Gastrocnemius medialis (tissue), 4 donors: ENCODE results near the gene WDR12. TPM values are rescaled to one million over a fixed set of nuclear protein-coding genes. Genes with fewer than 3 reads are reported as not detected.
"Not testable (repeated sequence)": the region's sequence is repeated elsewhere in the genome, so short reads cannot be mapped to it uniquely, and the experiment has no call there.

Source experiments
- ATAC-seq, 2 donors: fragments of 150-250 bp; one replicate each; pipeline ENCODE4 v1.9.1; 2016
- DNase-seq, 2 donors: peaks; one replicate each; pipeline ENCODE4 v3.0.0-alpha.2; 2019
- H3K27ac ChIP-seq, 4 donors: fragments of 200-600 bp; sonication (generic); 1 replicate in 1 of 4; 2 replicates in 3 of 4; pipeline ENCODE4 v1.5.1; 2016 to 2018; ENCODE audit warnings: mild to moderate bottlenecking in 2 of 4, moderate library complexity in 1 of 4
- H3K27me3 ChIP-seq, 3 donors: fragments of 200-600 bp; sonication (generic) in 2 of 3; 1 replicate in 1 of 3; 2 replicates in 2 of 3; pipeline versions ENCODE4 v1.5.1 to v1.6.0; 2016 to 2019; ENCODE audit warnings: mild to moderate bottlenecking in 1 of 3, moderate library complexity in 1 of 3
- H3K36me3 ChIP-seq, 2 donors: fragments of 200-600 bp; sonication (generic) in 1 of 2; one replicate each; pipeline ENCODE4 v1.5.1; 2017 to 2018
- H3K4me1 ChIP-seq, 2 donors: fragments of 200-600 bp; sonication (generic) in 1 of 2; one replicate each; pipeline ENCODE4 v1.5.1; 2016 to 2017; ENCODE audit warnings: mild to moderate bottlenecking in 2 of 2
- H3K4me3 ChIP-seq, 4 donors: fragments of 200-600 bp; sonication (generic) in 3 of 4; 1 replicate in 1 of 4; 2 replicates in 3 of 4; pipeline ENCODE4 v1.5.1; 2016 to 2019; ENCODE audit warnings: mild to moderate bottlenecking in 2 of 4
- H3K9me3 ChIP-seq, 3 donors: fragments of 200-600 bp; sonication (generic) in 2 of 3; 1 replicate in 1 of 3; 2 replicates in 2 of 3; pipeline ENCODE4 v1.5.1; 2016 to 2019
- CTCF ChIP-seq, 5 experiments: fragments of 450-650 bp in 3 of 5; fragments of 200-600 bp in 2 of 5; sonication (generic) in 2 of 5; IDR thresholded peaks in 4 of 5; conservative IDR thresholded peaks in 1 of 5; 1 replicate in 4 of 5; 2 replicates in 1 of 5; pipeline ENCODE4 v1.5.1; 2016 to 2019; ENCODE audit warnings: antibody characterized with exemption in 5 of 5, mild to moderate bottlenecking in 3 of 5, moderate library complexity in 3 of 5
- POLR2A ChIP-seq, 2 donors: fragments of 450-650 bp; IDR thresholded peaks; one replicate each; pipeline ENCODE4 v1.6.1; 2017; ENCODE audit warnings: antibody characterized with exemption in 2 of 2, mild to moderate bottlenecking in 2 of 2, moderate library complexity in 2 of 2
- in situ Hi-C, 4 donors: fragments of 200-750 bp; cut with MboI; loops; one replicate each; pipeline versions ENCODE4 v1.15.0 to v1.8.0; 2017; ENCODE audit warnings: low sequenced_read_pairs in 4 of 4
- intact Hi-C: fragments of 100-400 bp; cut with DNase I; formaldehyde crosslinking; loops from one replicate; pipeline ENCODE4 v1.15.1; 2023; ENCODE audit warnings: low total_unique reads
- total RNA-seq, 4 donors: library from RNA; depleted of rRNA; stranded (reverse); fragments of >200 nt; gene quantifications; one replicate each; pipeline versions ENCODE4 v1.1.0 to v1.2.3, GENCODE V29; 2016

Gene WDR12
- total RNA-seq, 4 donors from 2014 or later, result 5.3 to 83.2 (median 18.7) TPM

GRCh38 chr2:202933958-202934357, 22.5 kb upstream of the WDR12 start:
- intact Hi-C loops (no loop called here), in situ Hi-C loops (no loop called here)
- Histone ChIP-seq H3K9me3 (no peaks in the 10 kb centered on the region), H3K4me3 (no peak overlapping the region), H3K27me3 (no peaks in the 10 kb centered on the region), H3K4me1 (no peaks in the 10 kb centered on the region), H3K36me3 (no peaks in the 10 kb centered on the region), H3K27ac (no peak overlapping the region)
- no peak for ATAC-seq
- no peak for DNase-seq
- TF ChIP-seq POLR2A (IDR thresholded peaks at IDR 0.05) (no peak), CTCF (IDR thresholded peaks at IDR 0.05 in 4 of 5, conservative IDR thresholded peaks at IDR 0.05 in 1 of 5) (no peak)

DNA sequence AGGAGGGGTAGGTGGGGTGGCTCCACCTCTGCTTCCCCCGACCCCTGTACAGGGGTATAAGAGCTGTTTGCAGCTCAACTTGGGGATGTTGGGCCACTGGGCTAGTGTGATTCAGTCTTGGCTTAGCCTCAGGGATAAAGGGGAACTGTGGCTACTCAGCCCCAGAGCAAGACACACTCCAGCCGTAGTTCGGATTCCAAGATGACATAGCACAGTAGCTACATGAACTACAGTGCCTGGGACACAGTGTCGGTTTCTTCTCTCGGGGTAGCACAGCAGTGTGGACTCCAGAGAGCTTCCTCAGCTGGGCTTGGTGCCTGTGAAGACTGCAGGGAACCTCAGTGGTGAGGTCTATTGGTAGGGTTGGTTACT, 21.7 kb upstream of the WDR12 start:
- Histone ChIP-seq H3K36me3 (peaks cover 0 to under 1% of the 10 kb centered on the region in 2 donors), H3K27ac (no peak overlapping the region), H3K9me3 (no peaks in the 10 kb centered on the region), H3K27me3 (no peaks in the 10 kb centered on the region), H3K4me3 (no peak overlapping the region), H3K4me1 (no peaks in the 10 kb centered on the region)
- TF ChIP-seq CTCF (IDR thresholded peaks at IDR 0.05 in 4 of 5, conservative IDR thresholded peaks at IDR 0.05 in 1 of 5), result no peak
- TF ChIP-seq POLR2A (IDR thresholded peaks at IDR 0.05), result no peak
- intact Hi-C loops, result no loop called here
- DNase-seq (no peak), ATAC-seq (no peak)
- in situ Hi-C loops, result no loop called here

DNA sequence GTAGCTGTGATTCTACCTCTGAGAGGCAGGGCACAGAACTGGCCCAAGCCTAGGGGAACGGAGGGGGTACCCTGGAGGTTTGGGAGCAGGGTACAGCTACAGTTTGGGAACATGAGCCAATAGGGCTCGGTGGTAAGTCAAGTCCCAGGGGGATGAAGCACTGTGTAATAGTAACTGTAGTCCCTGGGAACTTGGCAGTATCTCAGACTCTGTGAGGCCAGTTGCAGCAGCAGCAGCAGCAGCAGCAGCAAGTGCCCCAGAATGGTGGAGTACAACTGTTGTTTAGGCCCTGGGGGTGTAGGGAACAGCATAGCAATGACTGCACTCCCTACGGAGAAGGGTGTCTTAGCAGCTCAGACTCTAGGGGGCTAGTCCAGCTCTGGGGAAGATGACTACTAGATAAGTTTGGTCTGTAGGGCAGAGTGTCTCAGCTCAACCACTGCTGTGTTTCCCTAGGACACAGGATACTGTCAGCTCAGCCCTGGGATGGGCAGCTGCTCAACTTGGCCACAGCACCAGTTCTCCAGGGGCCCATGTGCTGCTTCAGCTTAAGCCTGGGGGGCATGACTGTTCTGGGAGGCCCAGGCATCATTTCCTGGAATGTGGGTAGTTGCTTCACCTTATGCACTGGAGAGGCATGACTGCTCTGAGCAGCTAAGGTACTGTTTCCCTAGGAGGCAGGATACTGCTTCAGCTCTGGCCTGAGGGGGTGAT, 21.1 kb upstream of the WDR12 start:
- Histone ChIP-seq H3K36me3 (peaks cover 0 to 6% of the 10 kb centered on the region in 2 donors), H3K4me1 (no peaks in the 10 kb centered on the region), H3K27ac (no peak overlapping the region), H3K27me3 (no peaks in the 10 kb centered on the region), H3K4me3 (no peak overlapping the region), H3K9me3 (no peaks in the 10 kb centered on the region)
- in situ Hi-C loops, result no loop called here
- DNase-seq, result no peak
- intact Hi-C loops, result no loop called here
- TF ChIP-seq CTCF (IDR thresholded peaks at IDR 0.05 in 4 of 5, conservative IDR thresholded peaks at IDR 0.05 in 1 of 5) (no peak), POLR2A (IDR thresholded peaks at IDR 0.05) (no peak)
- ATAC-seq, result no peak

- no peak for DNase-seq
- intact Hi-C loops, result no loop called here
- H3K4me1 ChIP-seq, result peaks cover under 1 to 2% of the 10 kb centered on the region in 2 donors
- in situ Hi-C loops, result loop anchor here in 1 of 4 donors (10.0 kb wide), 1 partner anchor 326 kb away; no protein-coding TSS in a partner anchor
- no peak overlapping the region for H3K27ac ChIP-seq
- peaks cover 0 to 29% of the 10 kb centered on the region in 2 donors for H3K36me3 ChIP-seq
- H3K27me3 ChIP-seq, result no peaks in the 10 kb centered on the region
- H3K4me3 ChIP-seq, result no peak overlapping the region
- ATAC-seq, result no peak
- TF ChIP-seq CTCF (IDR thresholded peaks at IDR 0.05 in 4 of 5, conservative IDR thresholded peaks at IDR 0.05 in 1 of 5) (no peak), POLR2A (IDR thresholded peaks at IDR 0.05) (no peak)
- H3K9me3 ChIP-seq, result no peaks in the 10 kb centered on the region
Measured at GRCh38 chr2:202918860-202919259, 7.4 kb upstream of the WDR12 start.

- Histone ChIP-seq H3K4me3 (peak overlapping the region; percentile 83 to 100 (median 92)), H3K4me1 (peaks cover 25 to 27% of the 10 kb centered on the region in 2 donors), H3K27ac (peak overlapping the region; percentile 90 to 99 (median 94))
- not testable (repeated sequence) for H3K36me3 ChIP-seq, H3K9me3 ChIP-seq, H3K27me3 ChIP-seq, DNase-seq
- intact Hi-C loops (loop anchor here (5.0 kb wide), 3 partner anchors 105 to 325 kb away; partner anchors contain the start of gene CYP20A1), in situ Hi-C loops (loop anchor here in 1 of 4 donors (10.0 kb wide), 1 partner anchor 332 kb away; no protein-coding TSS in a partner anchor)
- ATAC-seq, result peak; percentile 66 to 76
Measured at GRCh38 chr2:202912342-202913201, 1.1 kb upstream of the WDR12 start.
